Neural cell (in vitro differentiated cells): Measurements from ENCODE around the gene DNM3.

Experiments used
- CTCF ChIP-seq: fragments of 450-650 bp; IDR thresholded peaks from 2 replicates; pipeline ENCODE4 v1.5.1; 2014; ENCODE audit warnings: antibody characterized with exemption, mild to moderate bottlenecking, moderate library complexity; ENCODE audit not compliant: poor library complexity, severe bottlenecking
- REST ChIP-seq: IDR thresholded peaks from 2 replicates; pipeline ENCODE4 v1.6.1; 2012; ENCODE audit warnings: borderline replicate concordance

GRCh38 chr1:172176206-172176605, 334.9 kb downstream of the DNM3 start:
- TF ChIP-seq CTCF (no peak), REST (no peak)
